IMR-90 (cell line): ENCODE measurements around the gene HDAC5. TPM values are rescaled to one million over a fixed set of nuclear protein-coding genes. Genes with fewer than 3 reads are reported as not detected.

ENCODE experiments used
- ATAC-seq: fragments of 200-7000 bp; cut with Tn5 transposase; 2 replicates; pipeline ENCODE4 v1.9.1; 2020; ENCODE audit warnings: low read depth, mild to moderate bottlenecking, moderate library complexity
- BruUV-seq: library from RNA; stranded (reverse); fragments of 400-500 nt; replicated peaks from 2 replicates; lab custom pipeline; 2021; lab: Mats Ljungman, UMichigan
- CTCF ChIA-PET: fragments of 300-600 bp; formaldehyde crosslinking; extraction: SDS; loops from one replicate; lab custom pipeline; 2021; ENCODE audit warnings: antibody characterized with exemption; lab: Yijun Ruan, JAX
- POLR2A ChIA-PET: fragments of 300-600 bp; sonication (Branson Sonifier 250); formaldehyde crosslinking; loops from one replicate; lab custom pipeline; 2022; ENCODE audit warnings: antibody characterized with exemption; ENCODE audit not compliant: unreplicated experiment; lab: Charles Lee
- DNase-seq: peaks from one replicate; pipeline ENCODE4 v3.0.0; 2013
- H2AFZ ChIP-seq: replicated peaks from 2 replicates; pipeline ENCODE3; 2013; ENCODE audit warnings: low read length, mild to moderate bottlenecking; ENCODE audit not compliant: poor library complexity
- H2AK5ac ChIP-seq: 2 replicates; pipeline ENCODE4 v1.6.1; 2013; ENCODE audit warnings: low read depth, low read length, inconsistent platforms
- H2AK9ac ChIP-seq: replicated peaks from 2 replicates; pipeline ENCODE3; 2013; ENCODE audit warnings: mild to moderate bottlenecking, low read depth, low read length, moderate library complexity; ENCODE audit not compliant: poor library complexity
- H2BK120ac ChIP-seq: 2 replicates; pipeline ENCODE4 v1.6.1; 2013; ENCODE audit warnings: low read depth, low read length, inconsistent platforms
- H2BK15ac ChIP-seq: 3 replicates; pipeline ENCODE4 v1.6.1; 2013; ENCODE audit warnings: low read depth, low read length, inconsistent platforms
- H2BK20ac ChIP-seq: 2 replicates; pipeline ENCODE4 v1.6.1; 2013; ENCODE audit warnings: low read depth, mild to moderate bottlenecking, inconsistent platforms, low read length, moderate library complexity
- H2BK5ac ChIP-seq: 2 replicates; pipeline ENCODE4 v1.6.1; 2013; ENCODE audit warnings: mild to moderate bottlenecking, low read depth, low read length, inconsistent platforms; ENCODE audit not compliant: poor library complexity, severe bottlenecking
- H3K14ac ChIP-seq: replicated peaks from 2 replicates; pipeline ENCODE4 v1.6.1; 2013; ENCODE audit warnings: low read depth, low read length, inconsistent platforms
- H3K18ac ChIP-seq: 2 replicates; pipeline ENCODE4 v1.6.1; 2013; ENCODE audit warnings: low read depth, low read length, control low read depth
- H3K23ac ChIP-seq: 2 replicates; pipeline ENCODE4 v1.6.1; 2013; ENCODE audit warnings: low read depth, low read length, inconsistent platforms
- H3K27ac ChIP-seq: 2 replicates; pipeline ENCODE4 v1.5.1; 2013; ENCODE audit warnings: mild to moderate bottlenecking, control low read depth, low read length; ENCODE audit not compliant: insufficient read depth
- H3K27me3 ChIP-seq: 2 replicates; pipeline ENCODE4 v1.6.1; 2013; ENCODE audit warnings: low read length; ENCODE audit not compliant: control insufficient read depth, insufficient read depth
- H3K36me3 ChIP-seq: 2 replicates; pipeline ENCODE4 v1.6.1; 2013; ENCODE audit warnings: low read length, mixed read lengths; ENCODE audit not compliant: control insufficient read depth, insufficient read depth
- H3K4ac ChIP-seq: 2 replicates; pipeline ENCODE4 v1.6.1; 2013; ENCODE audit warnings: low read depth, low read length, inconsistent platforms
- H3K4me1 ChIP-seq: 2 replicates; pipeline ENCODE4 v1.6.1; 2013; ENCODE audit warnings: low read length, mixed read lengths; ENCODE audit not compliant: control insufficient read depth, insufficient read depth
- H3K4me2 ChIP-seq: 2 replicates; pipeline ENCODE4 v1.6.1; 2013; ENCODE audit warnings: low read depth, mild to moderate bottlenecking, control low read depth, low read length, moderate library complexity
- H3K4me3 ChIP-seq: 2 replicates; pipeline ENCODE4 v1.5.1; 2013; ENCODE audit warnings: low read depth, mild to moderate bottlenecking, control low read depth, low read length, moderate library complexity; ENCODE audit not compliant: insufficient read depth
- H3K56ac ChIP-seq: 2 replicates; pipeline ENCODE4 v1.6.1; 2013; ENCODE audit warnings: low read length, inconsistent platforms; ENCODE audit not compliant: insufficient read depth; ENCODE audit errors: extremely low read depth
- H3K79me1 ChIP-seq, 2 experiments: 2 replicates each; pipeline ENCODE4 v1.6.1; 2013; ENCODE audit warnings: low read length in 2 of 2, inconsistent platforms in 1 of 2, low read depth in 1 of 2
- H3K9ac ChIP-seq: 2 replicates; pipeline ENCODE4 v1.6.1; 2013; ENCODE audit warnings: low read depth, low read length, control low read depth
- H3K9me1 ChIP-seq: 2 replicates; pipeline ENCODE4 v1.6.1; 2013; ENCODE audit warnings: low read length, inconsistent platforms; ENCODE audit not compliant: insufficient read depth
- H3K9me3 ChIP-seq: 2 replicates; pipeline ENCODE4 v1.6.1; 2013; ENCODE audit warnings: low read length; ENCODE audit not compliant: control insufficient read depth, insufficient read depth
- H4K20me1 ChIP-seq: 2 replicates; pipeline ENCODE4 v1.6.1; 2013; ENCODE audit warnings: low read length, inconsistent platforms; ENCODE audit not compliant: insufficient read depth
- H4K5ac ChIP-seq: 2 replicates; pipeline ENCODE4 v1.6.1; 2013; ENCODE audit warnings: mild to moderate bottlenecking, low read depth, low read length, control low read depth
- H4K8ac ChIP-seq, 2 experiments: 2 replicates each; pipeline ENCODE4 v1.6.1; 2013; ENCODE audit warnings: low read depth in 2 of 2, low read length in 2 of 2, control low read depth in 1 of 2, inconsistent platforms in 1 of 2
- H4K91ac ChIP-seq: 2 replicates; pipeline ENCODE4 v1.6.1; 2013; ENCODE audit warnings: low read depth, low read length, inconsistent platforms; ENCODE audit not compliant: insufficient read depth
- BHLHE40 ChIP-seq: fragments of 150-350 bp; IDR thresholded peaks from 2 replicates; pipeline ENCODE4 v1.6.1; 2016; ENCODE audit warnings: mild to moderate bottlenecking, low read depth, low read length
- ELK1 ChIP-seq: fragments of 150-350 bp; IDR thresholded peaks from 2 replicates; pipeline ENCODE4 v1.6.1; 2016; ENCODE audit warnings: low read depth, mild to moderate bottlenecking, low read length, moderate library complexity, borderline replicate concordance
- FOS ChIP-seq: fragments of 150-350 bp; IDR thresholded peaks from 2 replicates; pipeline ENCODE4 v1.6.1; 2016; ENCODE audit warnings: low read depth, low read length
- MAZ ChIP-seq: IDR thresholded peaks from 2 replicates; pipeline ENCODE4 v1.6.1; 2012; ENCODE audit warnings: low read depth, mild to moderate bottlenecking, low read length, improper control_type of control experiment, moderate library complexity, borderline replicate concordance
- NFE2L2 ChIP-seq: fragments of 150-350 bp; IDR thresholded peaks from 2 replicates; pipeline ENCODE4 v1.6.1; 2016; ENCODE audit warnings: low read depth, mild to moderate bottlenecking, low read length
- RCOR1 ChIP-seq: IDR thresholded peaks from 2 replicates; pipeline ENCODE4 v1.6.1; 2012; ENCODE audit warnings: mild to moderate bottlenecking, low read length, improper control_type of control experiment; ENCODE audit not compliant: insufficient replicate concordance
- RFX5 ChIP-seq: IDR thresholded peaks from 2 replicates; pipeline ENCODE4 v1.8.0; 2012; ENCODE audit warnings: low read depth, mild to moderate bottlenecking, low read length, moderate library complexity
- USF2 ChIP-seq: fragments of 150-350 bp; IDR thresholded peaks from 2 replicates; pipeline ENCODE4 v1.6.1; 2017; ENCODE audit warnings: mild to moderate bottlenecking, antibody characterized with exemption, low read length, low read depth
- WGBS, 2 experiments: methylation state at CpG; one replicate each; pipeline versions ENCODE4 v1.1.5 to v1.1.7; 2013; ENCODE audit warnings: missing lambda C conversion rate in 2 of 2; ENCODE audit not compliant: insufficient read length in 1 of 2; ENCODE audit errors: extremely low coverage in 2 of 2; 5-methylcytosine and 5-hydroxymethylcytosine counted together
- dilution Hi-C: fragments of 300-500 bp; cut with HindIII; formaldehyde crosslinking; loops from one replicate; pipeline ENCODE4 v1.14.3; 2018; ENCODE audit warnings: low sequenced_read_pairs; ENCODE audit not compliant: unreplicated experiment
- in situ Hi-C: fragments of 300-500 bp; cut with MboI; formaldehyde crosslinking; loops from 3 replicates; pipeline ENCODE4 v1.14.3; 2019; ENCODE audit warnings: low sequenced_read_pairs, inconsistent platforms, mixed read lengths
- intact Hi-C: fragments of 100-400 bp; cut with micrococcal nuclease; formaldehyde crosslinking; loops from 2 replicates; pipeline ENCODE4 v1.10.0; 2022
- polyA plus RNA-seq, 3 experiments: library from polyadenylated mRNA; depleted of rRNA; stranded (reverse); fragments of >200 nt; gene quantifications; 2 replicates each; pipeline ENCODE4 v1.2.3, GENCODE V29; 2012; ENCODE audit warnings: low replicate concordance in 1 of 3
- total RNA-seq: library from RNA; depleted of rRNA; stranded (reverse); fragments of >200 nt; gene quantifications from 2 replicates; pipeline ENCODE4 v1.2.3, GENCODE V29; 2012
- TF ChIP-seq, protein P1 (sequence below): conservative IDR thresholded peaks from 2 replicates; pipeline ENCODE4 v1.5.1; 2012; ENCODE audit warnings: mild to moderate bottlenecking, low read depth, low read length, improper control_type of control experiment

Gene HDAC5
- total and polyA plus RNA-seq, 2 of the 4 experiments (the other 2 are of a cell fraction) = 47.0 to 61.3 TPM

- H4K20me1 ChIP-seq = 0 out of 2 replicates have a peak, but pooled peaks cover 3% of the 10 kb centered on the region
- H2BK5ac ChIP-seq = peak overlapping the region; percentile 60
- peaks cover 21% of the 10 kb centered on the region for H3K4me1 ChIP-seq
- in situ Hi-C loops = no loop called here
- peak overlapping the region; percentile 43 for H2BK120ac ChIP-seq
- intact Hi-C loops = no loop called here
- peak overlapping the region; percentile 83 for H2AK9ac ChIP-seq
- peaks cover 24% of the 10 kb centered on the region for H3K9me1 ChIP-seq
- H3K79me1 ChIP-seq = peaks cover 21 to 67% of the 10 kb centered on the region in 2 experiments
- dilution Hi-C loops = no loop called here
- H3K9me3 ChIP-seq = no peaks in the 10 kb centered on the region
- H3K4me2 ChIP-seq = no peak overlapping the region
- ATAC-seq (no peak), DNase-seq (peak; percentile 81)
- CTCF ChIA-PET = no interaction called here
- H2BK20ac ChIP-seq = peak overlapping the region; percentile 38; the same call in 1 of the 2 replicates
- H3K4me3 ChIP-seq = no peak overlapping the region
- no peak overlapping the region for H3K18ac ChIP-seq
- H3K23ac ChIP-seq = peak overlapping the region; percentile 56
- POLR2A ChIA-PET = no interaction called here
- no TSS peak for BruUV-seq
- no peak overlapping the region; the same call in 1 of the 2 replicates for H4K5ac ChIP-seq
- H2BK15ac ChIP-seq = 0 out of 3 replicates have a peak overlapping the region, but pooled peaks have one; percentile 23
- H2AFZ ChIP-seq = no peak overlapping the region
- H3K14ac ChIP-seq = peak overlapping the region; percentile 57; the same call in 1 of the 2 replicates
- peak overlapping the region; percentile 82 for H3K4ac ChIP-seq
- H2AK5ac ChIP-seq = peak overlapping the region; percentile 31
- peak overlapping the region; percentile 34 for H3K27ac ChIP-seq
- peaks cover 9% of the 10 kb centered on the region; the same call in 1 of the 2 replicates for H3K36me3 ChIP-seq
- H3K9ac ChIP-seq = no peak overlapping the region
- H4K91ac ChIP-seq = peak overlapping the region; percentile 74
- TF ChIP-seq ELK1 (no peak), RFX5 (no peak), MAZ (peak; percentile 31; the same call in 1 of the 2 replicates), RCOR1 (peak; percentile 62), NFE2L2 (peak; percentile 60; the same call in 1 of the 2 replicates), USF2 (peak; percentile 29; the same call in 1 of the 2 replicates), FOS (no peak), BHLHE40 (peak; percentile 44; the same call in 1 of the 2 replicates)
- TF ChIP-seq, protein P1, sequence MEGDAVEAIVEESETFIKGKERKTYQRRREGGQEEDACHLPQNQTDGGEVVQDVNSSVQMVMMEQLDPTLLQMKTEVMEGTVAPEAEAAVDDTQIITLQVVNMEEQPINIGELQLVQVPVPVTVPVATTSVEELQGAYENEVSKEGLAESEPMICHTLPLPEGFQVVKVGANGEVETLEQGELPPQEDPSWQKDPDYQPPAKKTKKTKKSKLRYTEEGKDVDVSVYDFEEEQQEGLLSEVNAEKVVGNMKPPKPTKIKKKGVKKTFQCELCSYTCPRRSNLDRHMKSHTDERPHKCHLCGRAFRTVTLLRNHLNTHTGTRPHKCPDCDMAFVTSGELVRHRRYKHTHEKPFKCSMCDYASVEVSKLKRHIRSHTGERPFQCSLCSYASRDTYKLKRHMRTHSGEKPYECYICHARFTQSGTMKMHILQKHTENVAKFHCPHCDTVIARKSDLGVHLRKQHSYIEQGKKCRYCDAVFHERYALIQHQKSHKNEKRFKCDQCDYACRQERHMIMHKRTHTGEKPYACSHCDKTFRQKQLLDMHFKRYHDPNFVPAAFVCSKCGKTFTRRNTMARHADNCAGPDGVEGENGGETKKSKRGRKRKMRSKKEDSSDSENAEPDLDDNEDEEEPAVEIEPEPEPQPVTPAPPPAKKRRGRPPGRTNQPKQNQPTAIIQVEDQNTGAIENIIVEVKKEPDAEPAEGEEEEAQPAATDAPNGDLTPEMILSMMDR = no peak
- H3K56ac ChIP-seq = no peak overlapping the region
- WGBS, 2 experiments = 91% methylated on average over 7 of the region's 13 CpGs; no CpG with 5 or more reads in 1 of the 2 experiments
- H3K27me3 ChIP-seq = no peaks in the 10 kb centered on the region
- H4K8ac ChIP-seq = peak overlapping the region in 1 of 2 experiments; percentile 58; a peak in 2 of 4 replicates
Observed at GRCh38 chr17:44097110-44097958, 26.1 kb downstream of the HDAC5 start.
